ENCODE results near the gene POLR1E.
A peak's percentile ranks its signal among the peaks of the same experiment; 100 is the strongest.

The POLR1E gene

DNA sequence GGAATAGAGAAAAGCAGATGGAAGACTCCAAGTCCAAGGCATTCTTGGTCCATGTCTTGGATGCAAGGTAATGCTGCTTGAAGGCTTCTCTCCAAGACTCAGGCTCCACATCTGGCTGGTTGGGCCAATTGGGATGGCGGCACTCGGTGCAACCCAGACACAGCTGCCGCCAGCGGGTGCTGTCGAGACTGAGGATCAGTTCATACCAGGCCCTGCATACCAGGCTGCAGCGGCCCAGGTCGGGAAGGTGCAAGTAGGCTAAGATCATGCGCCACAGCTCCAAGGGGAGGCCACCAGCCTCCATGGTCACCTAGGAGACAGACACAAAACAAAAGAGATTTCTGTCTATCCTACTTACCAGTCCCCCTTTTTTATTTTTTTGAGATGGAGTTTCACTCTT is 55.7 kb downstream of the POLR1E start:
- TF ChIP-seq ZFX (IDR thresholded peaks at IDR 0.05): no peak
- TF ChIP-seq, protein P1, sequence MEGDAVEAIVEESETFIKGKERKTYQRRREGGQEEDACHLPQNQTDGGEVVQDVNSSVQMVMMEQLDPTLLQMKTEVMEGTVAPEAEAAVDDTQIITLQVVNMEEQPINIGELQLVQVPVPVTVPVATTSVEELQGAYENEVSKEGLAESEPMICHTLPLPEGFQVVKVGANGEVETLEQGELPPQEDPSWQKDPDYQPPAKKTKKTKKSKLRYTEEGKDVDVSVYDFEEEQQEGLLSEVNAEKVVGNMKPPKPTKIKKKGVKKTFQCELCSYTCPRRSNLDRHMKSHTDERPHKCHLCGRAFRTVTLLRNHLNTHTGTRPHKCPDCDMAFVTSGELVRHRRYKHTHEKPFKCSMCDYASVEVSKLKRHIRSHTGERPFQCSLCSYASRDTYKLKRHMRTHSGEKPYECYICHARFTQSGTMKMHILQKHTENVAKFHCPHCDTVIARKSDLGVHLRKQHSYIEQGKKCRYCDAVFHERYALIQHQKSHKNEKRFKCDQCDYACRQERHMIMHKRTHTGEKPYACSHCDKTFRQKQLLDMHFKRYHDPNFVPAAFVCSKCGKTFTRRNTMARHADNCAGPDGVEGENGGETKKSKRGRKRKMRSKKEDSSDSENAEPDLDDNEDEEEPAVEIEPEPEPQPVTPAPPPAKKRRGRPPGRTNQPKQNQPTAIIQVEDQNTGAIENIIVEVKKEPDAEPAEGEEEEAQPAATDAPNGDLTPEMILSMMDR (conservative IDR thresholded peaks at IDR 0.05): no peak
- peak overlapping the region; percentile 78 for H3K27ac ChIP-seq

DNA sequence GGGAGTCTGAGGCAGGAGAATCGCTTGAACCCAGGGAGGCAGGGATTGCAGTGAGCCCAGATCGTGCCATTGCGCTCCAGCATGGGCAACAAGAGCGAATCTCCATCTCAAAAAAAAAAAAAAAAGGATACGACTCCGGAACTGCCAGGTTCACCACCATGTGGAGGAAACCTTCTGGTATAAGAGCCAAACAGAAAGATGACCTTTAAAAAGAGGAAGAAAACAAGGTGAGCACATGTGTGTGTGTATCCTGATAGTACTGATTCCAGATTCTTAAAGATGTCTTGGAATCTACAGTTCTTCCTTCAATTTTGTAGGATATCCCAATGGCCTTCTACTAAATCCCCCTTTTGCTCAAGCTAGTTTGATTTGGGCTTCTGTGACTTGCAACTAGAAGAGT is 56.7 kb downstream of the POLR1E start:
- peak overlapping the region; percentile 78 for H3K27ac ChIP-seq
- TF ChIP-seq ZFX (IDR thresholded peaks at IDR 0.05): no peak
- TF ChIP-seq, protein P1 (conservative IDR thresholded peaks at IDR 0.05): no peak

- TF ChIP-seq ZFX (IDR thresholded peaks at IDR 0.05): no peak
- TF ChIP-seq, protein P1 (conservative IDR thresholded peaks at IDR 0.05): no peak
- no peak overlapping the region for H3K27ac ChIP-seq
These were observed 57.1 kb downstream of the POLR1E start for GRCh38 chr9:37542895-37543294.

- no peak overlapping the region for H3K27ac ChIP-seq
- no peak for TF ChIP-seq ZFX (IDR thresholded peaks at IDR 0.05)
- TF ChIP-seq, protein P1 (conservative IDR thresholded peaks at IDR 0.05): no peak
These were observed 57.7 kb downstream of the POLR1E start for GRCh38 chr9:37543468-37543867.

- no peak overlapping the region for H3K27ac ChIP-seq
- TF ChIP-seq ZFX (IDR thresholded peaks at IDR 0.05): no peak
- TF ChIP-seq, protein P1 (conservative IDR thresholded peaks at IDR 0.05): no peak
These were observed 61.7 kb downstream of the POLR1E start for GRCh38 chr9:37547328-37547878.

DNA sequence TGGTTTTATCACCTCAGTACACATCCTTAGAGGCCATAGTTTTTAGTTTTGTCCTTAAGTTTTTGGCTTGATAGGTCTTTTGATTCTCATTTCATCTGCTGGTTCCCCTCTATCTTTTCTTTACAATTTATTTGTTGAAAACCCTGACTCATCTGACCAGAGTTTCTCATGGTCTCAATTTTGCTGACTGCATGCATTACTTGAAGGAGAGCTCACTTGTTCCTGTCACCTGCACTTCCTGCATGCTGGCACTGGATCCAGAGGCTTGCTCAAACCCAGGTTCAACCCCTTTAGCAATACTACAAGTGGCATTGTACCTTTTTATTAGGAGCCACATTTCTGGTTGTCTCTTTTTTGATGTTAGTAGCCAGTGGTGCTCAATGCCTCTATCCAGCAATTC is 63.8 kb downstream of the POLR1E start:
- TF ChIP-seq, protein P1 (conservative IDR thresholded peaks at IDR 0.05): no peak
- TF ChIP-seq ZFX (IDR thresholded peaks at IDR 0.05): no peak
- no peak overlapping the region for H3K27ac ChIP-seq

DNA sequence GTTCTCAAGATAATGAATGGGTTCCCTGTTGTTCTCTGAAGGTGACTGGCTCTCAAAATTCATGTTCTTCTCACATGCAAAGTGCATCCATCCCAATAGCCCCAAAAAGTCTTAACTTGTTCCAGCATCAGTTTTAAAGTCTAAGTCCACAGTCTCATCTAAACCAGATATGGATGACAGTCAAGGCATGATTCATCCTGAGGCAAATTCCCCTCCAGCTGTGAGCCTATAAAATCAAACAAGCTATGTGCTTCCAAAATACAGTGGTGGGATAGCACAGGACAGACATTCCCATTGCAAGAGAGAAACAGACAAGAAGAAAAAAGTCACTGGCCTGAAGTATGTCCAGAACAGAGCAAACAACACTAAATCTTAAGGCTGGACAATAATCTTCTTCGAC is 65.0 kb downstream of the POLR1E start:
- TF ChIP-seq, protein P1 (conservative IDR thresholded peaks at IDR 0.05): no peak
- no peak for TF ChIP-seq ZFX (IDR thresholded peaks at IDR 0.05)
- no peak overlapping the region for H3K27ac ChIP-seq

All from C4-2B (cell line).